Nucleus accumbens (tissue), 56 donors: ENCODE results near the gene INSIG1.

Source experiments
- DNase-seq, 56 donors: peaks; one replicate each; lab custom pipeline; 2025; lab: John Stamatoyannopoulos, UW

Gene INSIG1

DNA sequence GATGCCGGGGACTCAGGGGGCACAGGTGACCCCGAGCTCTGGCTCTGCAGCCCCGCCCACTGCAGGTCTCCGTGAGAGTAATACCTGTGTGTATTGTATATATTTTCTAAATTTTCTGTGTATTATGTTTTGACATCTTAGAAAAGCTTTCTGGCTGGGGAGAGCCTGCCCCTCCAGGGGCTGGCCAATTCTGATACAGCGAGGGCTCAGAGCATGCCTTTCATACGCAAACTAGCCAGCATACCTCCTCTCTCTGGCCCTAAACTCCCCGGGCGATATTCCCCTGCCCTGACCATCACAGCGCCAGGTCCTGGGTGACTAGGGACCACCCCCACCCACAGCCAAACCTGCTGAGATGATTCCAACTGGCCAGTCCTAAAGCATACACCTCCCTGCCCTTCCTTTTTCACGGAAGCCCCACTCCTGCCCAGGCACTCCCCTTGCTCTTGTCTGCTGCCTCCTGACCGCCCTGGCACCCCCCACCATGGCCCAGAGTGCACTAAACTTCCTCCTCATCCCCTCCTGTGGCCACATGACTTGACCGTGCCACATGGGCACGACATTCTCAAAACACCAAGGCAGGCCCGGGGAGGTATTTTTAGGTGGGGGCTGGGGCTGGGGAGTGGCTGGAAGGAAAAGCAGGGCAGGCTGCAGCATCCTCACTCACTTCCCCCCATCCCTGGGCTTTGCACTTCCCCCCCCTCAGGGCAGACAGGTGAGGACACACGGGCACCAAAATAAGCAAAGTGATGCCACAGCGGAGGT is 61.5 kb downstream of the INSIG1 start:
- no peak for DNase-seq
